GM18909 (cell line): ENCODE results near the gene ZNF451.

ENCODE experiments used
- ATAC-seq: cut with Tn5 transposase; IDR thresholded peaks from one replicate; pipeline ENCODE4 v1.9.1; 2021; ENCODE audit warnings: mild to moderate bottlenecking; ENCODE audit not compliant: unreplicated experiment, poor library complexity

ZNF451 gene

GRCh38 chr6:57143690-57144089 lies 53.7 kb downstream of the ZNF451 start:
- no peak for ATAC-seq

- no peak for ATAC-seq
These were observed 57.4 kb downstream of the ZNF451 start for GRCh38 chr6:57147401-57147800.

GRCh38 chr6:57147955-57148858 lies 58.2 kb downstream of the ZNF451 start:
- ATAC-seq: no peak

- no peak for ATAC-seq
These were observed 68.7 kb downstream of the ZNF451 start for GRCh38 chr6:57158658-57159057.

GRCh38 chr6:57159127-57159526 lies 69.1 kb downstream of the ZNF451 start:
- no peak for ATAC-seq

- no peak for ATAC-seq
These were observed 72.0 kb downstream of the ZNF451 start for GRCh38 chr6:57162028-57162427.

GRCh38 chr6:57162516-57162915 lies 72.5 kb downstream of the ZNF451 start:
- no peak for ATAC-seq

GRCh38 chr6:57163956-57164355 lies 74.0 kb downstream of the ZNF451 start:
- no peak for ATAC-seq

GRCh38 chr6:57165080-57165479 lies 75.1 kb downstream of the ZNF451 start:
- no peak for ATAC-seq

GRCh38 chr6:57172136-57173055 lies 82.4 kb downstream of the ZNF451 start, which contains the start of gene BAG2:
BAG2 (plus strand) TSS chr6:57172326; CDS start chr6:57172698, 372 bp downstream.
- peak; percentile 91 for ATAC-seq

GRCh38 chr6:57173056-57173885 lies 83.3 kb downstream of the ZNF451 start:
- ATAC-seq: no peak

- ATAC-seq: no peak
These were observed 84.0 kb downstream of the ZNF451 start for GRCh38 chr6:57173886-57174510.

- no peak for ATAC-seq
These were observed 84.5 kb downstream of the ZNF451 start for GRCh38 chr6:57174511-57174907.

GRCh38 chr6:57177545-57178265 lies 87.7 kb downstream of the ZNF451 start:
- ATAC-seq: no peak

- ATAC-seq: no peak
These were observed 90.6 kb downstream of the ZNF451 start for GRCh38 chr6:57180596-57180995.

- no peak for ATAC-seq
These were observed 92.0 kb downstream of the ZNF451 start for GRCh38 chr6:57182017-57182432.

- ATAC-seq: no peak
These were observed 93.3 kb downstream of the ZNF451 start for GRCh38 chr6:57183336-57183735.

GRCh38 chr6:57190140-57190539 lies 100.2 kb downstream of the ZNF451 start:
- no peak for ATAC-seq

- no peak for ATAC-seq
These were observed 103.2 kb downstream of the ZNF451 start for GRCh38 chr6:57193177-57193576.
